Measurements from ENCODE around the gene LPP. TPM values are rescaled to one million over a fixed set of nuclear protein-coding genes. Genes with fewer than 3 reads are reported as not detected.

Gene LPP
- polyA plus RNA-seq, 1 donor (not counting 4 experiments of a cell fraction or from before 2014, with no cell fraction given) = 16.0 TPM

DNA sequence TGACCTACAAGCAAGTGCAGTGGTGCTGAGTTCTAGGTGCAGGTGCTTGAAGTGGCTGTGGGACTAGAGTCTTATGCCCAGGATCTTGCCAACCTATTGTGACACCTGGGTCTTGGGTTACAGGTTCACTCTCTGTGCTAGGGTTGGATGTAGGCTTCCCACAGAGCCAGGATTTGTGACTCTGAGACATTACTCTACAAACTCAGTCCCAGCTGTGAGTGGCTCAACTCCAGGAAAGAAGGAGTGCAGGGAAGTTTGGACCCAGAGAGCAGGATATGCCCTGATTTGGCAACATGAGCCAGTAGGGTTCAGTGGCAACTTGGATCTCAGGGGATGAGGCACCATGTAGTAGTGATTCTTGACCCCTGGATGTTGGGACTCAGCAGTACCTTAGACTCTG is 182.2 kb downstream of the LPP start:
- no peak overlapping the region for H3K9ac ChIP-seq (ENCODE audit: control insufficient read depth, extremely low read depth, insufficient read depth, low read length)
- peaks cover 18% of the 10 kb centered on the region for H3K79me2 ChIP-seq (ENCODE audit: control insufficient read depth, insufficient read depth, low read length)

DNA sequence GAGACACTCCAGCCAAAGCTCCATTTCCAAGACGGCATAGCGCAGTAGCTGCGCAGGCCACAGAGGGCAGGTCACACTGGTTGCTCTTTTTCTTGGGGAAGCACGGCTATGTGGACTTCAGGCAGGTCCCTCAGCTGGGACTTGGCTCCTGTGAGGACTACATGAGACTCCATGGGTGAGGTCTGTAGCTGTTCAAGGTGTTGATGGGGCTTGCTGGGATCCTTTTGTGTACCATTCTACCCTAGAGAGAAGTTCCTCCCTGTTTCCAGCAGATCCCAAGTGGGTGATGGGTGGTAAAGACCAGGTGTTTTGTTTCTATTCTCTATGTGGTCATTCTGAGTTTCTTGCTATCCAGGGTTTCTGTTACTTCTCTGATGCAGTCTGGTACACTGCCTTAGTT is 183.3 kb downstream of the LPP start:
- Histone ChIP-seq H3K4me3 (ENCODE audit: control insufficient read depth in 2 of 3, extremely low read depth in 1 of 3, insufficient read depth in 2 of 3, low read depth in 1 of 3, low read length in 3 of 3) (no peak overlapping the region), H3K4me2 (ENCODE audit: control insufficient read depth, extremely low read depth, insufficient read depth, low read depth, low read length) (no peak overlapping the region), H3K79me2 (ENCODE audit: control insufficient read depth, insufficient read depth, low read length) (peaks cover 18% of the 10 kb centered on the region), H3K27ac (ENCODE audit: control insufficient read depth, insufficient read depth, low read length) (no peak overlapping the region), H2AFZ (ENCODE audit: control insufficient read depth, low read length) (no peak overlapping the region), H3K9me1 (ENCODE audit: control insufficient read depth, extremely low read depth, insufficient read depth, low read length) (no peaks in the 10 kb centered on the region), H3K36me3 (ENCODE audit: control insufficient read depth in 2 of 2, extremely low read depth in 1 of 2, insufficient read depth in 2 of 2, low read length in 2 of 2) (no peaks in the 10 kb centered on the region), H3K9ac (ENCODE audit: control insufficient read depth, extremely low read depth, insufficient read depth, low read length) (no peak overlapping the region), H3K27me3 (ENCODE audit: control insufficient read depth, extremely low read depth, insufficient read depth, low read length) (no peaks in the 10 kb centered on the region), H3K4me1 (ENCODE audit: control insufficient read depth, extremely low read depth, insufficient read depth, low read length) (no peaks in the 10 kb centered on the region), H3K9me3 (ENCODE audit: control insufficient read depth, low read depth, low read length) (no peaks in the 10 kb centered on the region), H4K20me1 (ENCODE audit: control insufficient read depth, extremely low read depth, insufficient read depth, low read length) (no peaks in the 10 kb centered on the region)
- DNase-seq (ENCODE audit: low read depth, low spot score) = no peak
- dilution Hi-C loops (cut with MboI; ENCODE audit: extremely low pct_ligation_motif_present, low sequenced_read_pairs) = no loop called here
- peak; percentile 13 for FAIRE-seq
- TF ChIP-seq, protein P1, sequence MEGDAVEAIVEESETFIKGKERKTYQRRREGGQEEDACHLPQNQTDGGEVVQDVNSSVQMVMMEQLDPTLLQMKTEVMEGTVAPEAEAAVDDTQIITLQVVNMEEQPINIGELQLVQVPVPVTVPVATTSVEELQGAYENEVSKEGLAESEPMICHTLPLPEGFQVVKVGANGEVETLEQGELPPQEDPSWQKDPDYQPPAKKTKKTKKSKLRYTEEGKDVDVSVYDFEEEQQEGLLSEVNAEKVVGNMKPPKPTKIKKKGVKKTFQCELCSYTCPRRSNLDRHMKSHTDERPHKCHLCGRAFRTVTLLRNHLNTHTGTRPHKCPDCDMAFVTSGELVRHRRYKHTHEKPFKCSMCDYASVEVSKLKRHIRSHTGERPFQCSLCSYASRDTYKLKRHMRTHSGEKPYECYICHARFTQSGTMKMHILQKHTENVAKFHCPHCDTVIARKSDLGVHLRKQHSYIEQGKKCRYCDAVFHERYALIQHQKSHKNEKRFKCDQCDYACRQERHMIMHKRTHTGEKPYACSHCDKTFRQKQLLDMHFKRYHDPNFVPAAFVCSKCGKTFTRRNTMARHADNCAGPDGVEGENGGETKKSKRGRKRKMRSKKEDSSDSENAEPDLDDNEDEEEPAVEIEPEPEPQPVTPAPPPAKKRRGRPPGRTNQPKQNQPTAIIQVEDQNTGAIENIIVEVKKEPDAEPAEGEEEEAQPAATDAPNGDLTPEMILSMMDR (optimal IDR thresholded peaks at IDR 0.05 in 1 of 3, IDR thresholded peaks at IDR 0.05 in 1 of 3, conservative IDR thresholded peaks at IDR 0.05 in 1 of 3; ENCODE audit: extremely low read depth in 1 of 3, insufficient read depth in 2 of 3, low read length in 3 of 3) = no peak
- no peak for TF ChIP-seq EZH2 (IDR thresholded peaks at IDR 0.05; ENCODE audit: low read length)

More for the DNA sequence above, 182.2 kb downstream of the LPP start:
- Histone ChIP-seq H3K4me3 (ENCODE audit: control insufficient read depth in 2 of 3, extremely low read depth in 1 of 3, insufficient read depth in 2 of 3, low read depth in 1 of 3, low read length in 3 of 3) (no peak overlapping the region), H3K4me2 (ENCODE audit: control insufficient read depth, extremely low read depth, insufficient read depth, low read depth, low read length) (no peak overlapping the region), H3K27ac (ENCODE audit: control insufficient read depth, insufficient read depth, low read length) (no peak overlapping the region), H3K36me3 (ENCODE audit: control insufficient read depth in 2 of 2, extremely low read depth in 1 of 2, insufficient read depth in 2 of 2, low read length in 2 of 2) (no peaks in the 10 kb centered on the region), H3K4me1 (ENCODE audit: control insufficient read depth, extremely low read depth, insufficient read depth, low read length) (no peaks in the 10 kb centered on the region), H4K20me1 (ENCODE audit: control insufficient read depth, extremely low read depth, insufficient read depth, low read length) (no peaks in the 10 kb centered on the region), H2AFZ (ENCODE audit: control insufficient read depth, low read length) (no peak overlapping the region), H3K9me1 (ENCODE audit: control insufficient read depth, extremely low read depth, insufficient read depth, low read length) (no peaks in the 10 kb centered on the region), H3K27me3 (ENCODE audit: control insufficient read depth, extremely low read depth, insufficient read depth, low read length) (no peaks in the 10 kb centered on the region), H3K9me3 (ENCODE audit: control insufficient read depth, low read depth, low read length) (no peaks in the 10 kb centered on the region)
- dilution Hi-C loops (cut with MboI; ENCODE audit: extremely low pct_ligation_motif_present, low sequenced_read_pairs) = no loop called here
- FAIRE-seq (no peak), DNase-seq (ENCODE audit: low read depth, low spot score) (no peak)
- no peak for TF ChIP-seq EZH2 (IDR thresholded peaks at IDR 0.05; ENCODE audit: low read length)
- TF ChIP-seq, protein P1 (optimal IDR thresholded peaks at IDR 0.05 in 1 of 3, IDR thresholded peaks at IDR 0.05 in 1 of 3, conservative IDR thresholded peaks at IDR 0.05 in 1 of 3; ENCODE audit: extremely low read depth in 1 of 3, insufficient read depth in 2 of 3, low read length in 3 of 3) = no peak

Data from keratinocyte (primary cell).